Transverse colon (tissue), 3 donors: ENCODE results near the gene DDR2.

Experiments used
- EP300 ChIP-seq: sonication (generic); formaldehyde crosslinking; IDR thresholded peaks from one replicate; pipeline ENCODE4 v1.6.1; 2017; ENCODE audit warnings: antibody characterized with exemption, low read depth
- TF ChIP-seq, protein P1 (sequence below), 5 experiments: fragments of 200-600 bp in 3 of 5; fragments of 450-650 bp in 2 of 5; sonication (generic) in 3 of 5; IDR thresholded peaks; 1 replicate in 2 of 5; 2 replicates in 3 of 5; pipeline ENCODE4 v1.5.1; 2016 to 2017; ENCODE audit warnings: antibody characterized with exemption in 5 of 5, inconsistent platforms in 3 of 5, mild to moderate bottlenecking in 2 of 5, moderate library complexity in 1 of 5

DNA sequence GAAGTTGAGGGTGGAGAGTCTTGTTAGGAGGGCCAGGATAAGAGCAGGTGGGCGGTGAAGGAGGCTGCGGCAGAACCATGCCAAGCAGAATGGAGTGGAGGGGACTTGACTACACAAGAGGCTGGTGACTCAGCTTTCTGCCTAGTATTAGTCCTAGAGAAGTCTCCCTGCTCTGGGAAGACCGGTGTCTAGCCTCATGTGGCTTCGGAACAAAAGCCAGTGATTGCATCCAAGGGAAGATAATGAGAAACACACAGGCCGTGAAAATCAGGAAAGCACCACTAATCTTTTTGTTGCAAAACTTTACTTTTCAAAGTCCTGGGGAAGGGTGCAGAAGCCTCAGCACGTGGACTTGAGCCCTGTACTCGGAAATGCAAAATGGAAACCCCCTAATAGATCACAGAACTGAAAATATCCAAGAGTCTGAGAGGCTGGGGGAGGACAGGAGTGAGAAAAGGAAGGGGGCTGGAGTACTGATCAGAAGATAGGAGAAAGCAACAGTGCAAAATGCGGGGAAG lies 31.4 kb downstream of the DDR2 start:
- TF ChIP-seq, protein P1, sequence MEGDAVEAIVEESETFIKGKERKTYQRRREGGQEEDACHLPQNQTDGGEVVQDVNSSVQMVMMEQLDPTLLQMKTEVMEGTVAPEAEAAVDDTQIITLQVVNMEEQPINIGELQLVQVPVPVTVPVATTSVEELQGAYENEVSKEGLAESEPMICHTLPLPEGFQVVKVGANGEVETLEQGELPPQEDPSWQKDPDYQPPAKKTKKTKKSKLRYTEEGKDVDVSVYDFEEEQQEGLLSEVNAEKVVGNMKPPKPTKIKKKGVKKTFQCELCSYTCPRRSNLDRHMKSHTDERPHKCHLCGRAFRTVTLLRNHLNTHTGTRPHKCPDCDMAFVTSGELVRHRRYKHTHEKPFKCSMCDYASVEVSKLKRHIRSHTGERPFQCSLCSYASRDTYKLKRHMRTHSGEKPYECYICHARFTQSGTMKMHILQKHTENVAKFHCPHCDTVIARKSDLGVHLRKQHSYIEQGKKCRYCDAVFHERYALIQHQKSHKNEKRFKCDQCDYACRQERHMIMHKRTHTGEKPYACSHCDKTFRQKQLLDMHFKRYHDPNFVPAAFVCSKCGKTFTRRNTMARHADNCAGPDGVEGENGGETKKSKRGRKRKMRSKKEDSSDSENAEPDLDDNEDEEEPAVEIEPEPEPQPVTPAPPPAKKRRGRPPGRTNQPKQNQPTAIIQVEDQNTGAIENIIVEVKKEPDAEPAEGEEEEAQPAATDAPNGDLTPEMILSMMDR (IDR thresholded peaks at IDR 0.05): no peak
- no peak for TF ChIP-seq EP300
